NCI-H1436 treated with DMSO at 0.1 percent for 48 hours (cell line): ENCODE results near the gene PPP1R9B.
A peak's percentile ranks its signal among the peaks of the same experiment; 100 is the strongest.

Source experiments
- DNase-seq: peaks from one replicate; lab custom pipeline; 2025; lab: John Stamatoyannopoulos, UW

PPP1R9B gene

GRCh38 chr17:50172130-50172529, 21.7 kb upstream of the PPP1R9B start:
- no peak for DNase-seq

GRCh38 chr17:50171371-50172071, 21.0 kb upstream of the PPP1R9B start:
- no peak for DNase-seq

GRCh38 chr17:50170662-50171370, 20.3 kb upstream of the PPP1R9B start:
- DNase-seq = no peak

- DNase-seq = no peak
These were observed 19.5 kb upstream of the PPP1R9B start for GRCh38 chr17:50169881-50170459.

GRCh38 chr17:50169121-50169764, 18.8 kb upstream of the PPP1R9B start:
- no peak for DNase-seq

GRCh38 chr17:50168319-50168718, 17.8 kb upstream of the PPP1R9B start:
- DNase-seq = no peak

GRCh38 chr17:50167371-50167770, 16.9 kb upstream of the PPP1R9B start:
- no peak for DNase-seq

- DNase-seq = no peak
These were observed 16.2 kb upstream of the PPP1R9B start for GRCh38 chr17:50166518-50167181.

- no peak for DNase-seq
These were observed 15.5 kb upstream of the PPP1R9B start, which contains the start of gene SGCA for GRCh38 chr17:50165867-50166517. SGCA (plus strand) TSS chr17:50166005; CDS start chr17:50166041, 36 bp downstream.

- no peak for DNase-seq
These were observed 15.0 kb upstream of the PPP1R9B start for GRCh38 chr17:50165466-50165865.

GRCh38 chr17:50165066-50165465, 14.6 kb upstream of the PPP1R9B start:
- no peak for DNase-seq

GRCh38 chr17:50164697-50164988, 14.2 kb upstream of the PPP1R9B start:
- DNase-seq = no peak

- no peak for DNase-seq
These were observed 13.6 kb upstream of the PPP1R9B start for GRCh38 chr17:50163843-50164696.

- DNase-seq = no peak
These were observed 12.2 kb upstream of the PPP1R9B start for GRCh38 chr17:50162466-50163254.

GRCh38 chr17:50161911-50162288, 11.4 kb upstream of the PPP1R9B start:
- DNase-seq = no peak

- peak; percentile 89 for DNase-seq
These were observed 10.8 kb upstream of the PPP1R9B start for GRCh38 chr17:50161023-50161910.

- no peak for DNase-seq
These were observed 7.4 kb upstream of the PPP1R9B start for GRCh38 chr17:50157891-50158290.

GRCh38 chr17:50155115-50155819, 4.8 kb upstream of the PPP1R9B start:
- no peak for DNase-seq
